ENCODE results near the gene SPTAN1.
"Not testable (repeated sequence)": the region's sequence is repeated elsewhere in the genome, so short reads cannot be mapped to it uniquely, and the experiment has no call there.

The SPTAN1 gene

DNA sequence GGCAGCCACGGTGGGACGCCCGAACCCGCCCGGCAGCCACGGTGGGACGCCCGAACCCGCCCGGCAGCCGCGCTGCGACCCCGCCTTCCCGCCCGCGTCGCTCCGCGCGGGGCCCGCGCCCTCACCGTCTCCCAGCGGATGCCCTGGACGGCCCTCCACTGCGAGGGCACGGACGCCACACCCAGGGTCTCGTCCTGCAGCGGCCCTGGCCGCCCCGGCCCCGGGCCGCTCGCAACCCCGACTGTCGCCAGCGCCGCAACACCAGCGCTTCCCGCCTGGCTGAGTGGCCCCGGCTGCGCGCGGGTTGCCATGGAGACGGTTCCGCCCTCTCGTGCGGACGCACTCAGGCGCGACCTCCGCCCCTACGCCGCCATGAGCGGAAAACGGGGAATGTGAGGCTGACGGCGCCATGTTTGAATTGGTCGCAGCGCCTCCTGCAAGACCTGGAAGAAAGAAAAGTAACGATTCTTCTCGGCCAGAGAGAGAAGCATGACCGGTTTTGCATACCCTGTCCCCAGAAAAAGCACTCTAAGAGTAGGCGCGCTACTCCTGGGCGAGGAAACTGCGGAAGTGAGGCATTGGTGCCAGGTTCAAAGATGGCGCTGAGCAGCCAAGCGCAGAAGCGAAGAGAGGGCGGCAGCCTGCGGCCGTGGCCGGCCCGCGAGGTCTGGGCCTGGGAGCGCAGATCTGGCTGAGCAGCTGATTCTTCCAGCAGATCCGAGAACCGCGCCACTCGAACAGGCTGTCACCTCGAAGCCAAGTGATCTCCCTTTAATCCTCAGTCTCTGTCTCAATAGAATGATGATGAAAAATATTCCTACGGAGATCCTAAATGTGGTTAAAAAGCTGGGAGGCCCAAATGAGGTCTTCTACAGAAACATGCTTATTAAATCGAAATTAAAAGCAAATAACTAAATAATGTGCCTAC, 104.3 kb downstream of the SPTAN1 start, which contains the start of gene DYNC2I2 (continued):
- TF ChIP-seq POU6F1 (CRISPR knock-in tag; IDR thresholded peaks at IDR 0.05; ENCODE audit: borderline replicate concordance, low read depth) (no peak), ZNF565 (CRISPR knock-in tag; conservative IDR thresholded peaks at IDR 0.05; ENCODE audit: low read depth) (no peak), SNAI2 (CRISPR knock-in tag; IDR thresholded peaks at IDR 0.05) (0 out of 2 replicates have a peak, but pooled peaks have one; percentile 26), RARB (CRISPR knock-in tag; IDR thresholded peaks at IDR 0.05) (no peak), PATZ1 (CRISPR knock-in tag; IDR thresholded peaks at IDR 0.05; ENCODE audit: borderline replicate concordance) (no peak), PPARA (CRISPR knock-in tag; IDR thresholded peaks at IDR 0.05; ENCODE audit: borderline replicate concordance) (no peak)

- no peak for ATAC-seq
- no peak for TF ChIP-seq ESRRG (CRISPR knock-in tag; IDR thresholded peaks at IDR 0.05)
- TF ChIP-seq OSR1 (CRISPR knock-in tag; IDR thresholded peaks at IDR 0.05), result no peak
- TF ChIP-seq ISL1 (CRISPR knock-in tag; IDR thresholded peaks at IDR 0.05), result no peak
- TF ChIP-seq TSHZ2 (CRISPR knock-in tag; IDR thresholded peaks at IDR 0.05), result no peak
- TF ChIP-seq PPARA (CRISPR knock-in tag; IDR thresholded peaks at IDR 0.05; ENCODE audit: borderline replicate concordance), result no peak
- no peak for TF ChIP-seq ZFP30 (CRISPR knock-in tag; IDR thresholded peaks at IDR 0.05)
- TF ChIP-seq TOX (CRISPR knock-in tag; IDR thresholded peaks at IDR 0.05; ENCODE audit: borderline replicate concordance), result no peak
- TF ChIP-seq ZFP3 (CRISPR knock-in tag; IDR thresholded peaks at IDR 0.05), result no peak
- TF ChIP-seq GLIS3 (CRISPR knock-in tag; IDR thresholded peaks at IDR 0.05), result no peak
- no peak for TF ChIP-seq CSDC2 (CRISPR knock-in tag; IDR thresholded peaks at IDR 0.05)
- no peak for TF ChIP-seq TCF4 (CRISPR knock-in tag; IDR thresholded peaks at IDR 0.05; ENCODE audit: borderline replicate concordance)
- no peak for TF ChIP-seq ZNF70 (CRISPR knock-in tag; IDR thresholded peaks at IDR 0.05)
- no peak for TF ChIP-seq PATZ1 (CRISPR knock-in tag; IDR thresholded peaks at IDR 0.05; ENCODE audit: borderline replicate concordance)
- no peak for TF ChIP-seq RARB (CRISPR knock-in tag; IDR thresholded peaks at IDR 0.05)
- TF ChIP-seq, protein P1, sequence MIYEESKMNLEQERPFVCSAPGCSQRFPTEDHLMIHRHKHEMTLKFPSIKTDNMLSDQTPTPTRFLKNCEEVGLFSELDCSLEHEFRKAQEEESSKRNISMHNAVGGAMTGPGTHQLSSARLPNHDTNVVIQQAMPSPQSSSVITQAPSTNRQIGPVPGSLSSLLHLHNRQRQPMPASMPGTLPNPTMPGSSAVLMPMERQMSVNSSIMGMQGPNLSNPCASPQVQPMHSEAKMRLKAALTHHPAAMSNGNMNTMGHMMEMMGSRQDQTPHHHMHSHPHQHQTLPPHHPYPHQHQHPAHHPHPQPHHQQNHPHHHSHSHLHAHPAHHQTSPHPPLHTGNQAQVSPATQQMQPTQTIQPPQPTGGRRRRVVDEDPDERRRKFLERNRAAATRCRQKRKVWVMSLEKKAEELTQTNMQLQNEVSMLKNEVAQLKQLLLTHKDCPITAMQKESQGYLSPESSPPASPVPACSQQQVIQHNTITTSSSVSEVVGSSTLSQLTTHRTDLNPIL (CRISPR knock-in tag; IDR thresholded peaks at IDR 0.05; ENCODE audit: low read depth), result no peak
These were observed 104.9 kb downstream of the SPTAN1 start for GRCh38 chr9:128657344-128657704.

- TF ChIP-seq CSRNP3 (CRISPR knock-in tag; IDR thresholded peaks at IDR 0.05) (no peak), OSR1 (CRISPR knock-in tag; IDR thresholded peaks at IDR 0.05) (no peak), CSDC2 (CRISPR knock-in tag; IDR thresholded peaks at IDR 0.05) (no peak), ARNTL (CRISPR knock-in tag; IDR thresholded peaks at IDR 0.05; ENCODE audit: borderline replicate concordance, low read depth) (no peak), ZNF565 (CRISPR knock-in tag; conservative IDR thresholded peaks at IDR 0.05; ENCODE audit: low read depth) (no peak), TOX (CRISPR knock-in tag; IDR thresholded peaks at IDR 0.05; ENCODE audit: borderline replicate concordance) (no peak), PPARA (CRISPR knock-in tag; IDR thresholded peaks at IDR 0.05; ENCODE audit: borderline replicate concordance) (no peak), ZC3H10 (CRISPR knock-in tag; IDR thresholded peaks at IDR 0.05) (no peak), BACH2 (CRISPR knock-in tag; IDR thresholded peaks at IDR 0.05; ENCODE audit: borderline replicate concordance) (no peak), POU6F1 (CRISPR knock-in tag; IDR thresholded peaks at IDR 0.05; ENCODE audit: borderline replicate concordance, low read depth) (no peak)
- no peak for ATAC-seq
These were observed 105.4 kb downstream of the SPTAN1 start for GRCh38 chr9:128657796-128658195.

GRCh38 chr9:128666481-128666941, 114.1 kb downstream of the SPTAN1 start:
- ATAC-seq, result not testable (repeated sequence)

Data from SK-N-SH treated with all-trans-retinoic acid at 6 μM for 48 hours (cell line).